ENCODE measurements around the gene INA.

DNA sequence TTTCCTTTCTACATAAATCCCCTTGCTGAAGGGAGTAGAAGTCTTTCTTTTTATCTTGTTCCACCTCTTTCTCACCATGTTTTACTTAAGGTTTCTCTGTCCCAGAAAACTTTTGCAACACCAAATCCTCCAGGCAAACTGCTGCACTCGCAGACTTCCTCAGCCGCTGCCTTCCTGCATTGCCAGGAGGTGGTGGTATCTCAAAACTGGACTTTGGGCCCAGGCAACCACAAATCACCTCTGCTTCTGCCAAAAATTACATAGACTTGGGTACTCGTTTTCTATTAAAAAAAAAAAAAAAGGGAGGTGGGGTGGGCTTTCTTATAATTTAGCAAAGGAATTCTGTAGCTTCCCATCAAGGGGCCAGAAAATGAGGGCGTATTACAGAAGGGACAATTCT lies 14.7 kb downstream of the INA start:
- TF ChIP-seq, protein P1, sequence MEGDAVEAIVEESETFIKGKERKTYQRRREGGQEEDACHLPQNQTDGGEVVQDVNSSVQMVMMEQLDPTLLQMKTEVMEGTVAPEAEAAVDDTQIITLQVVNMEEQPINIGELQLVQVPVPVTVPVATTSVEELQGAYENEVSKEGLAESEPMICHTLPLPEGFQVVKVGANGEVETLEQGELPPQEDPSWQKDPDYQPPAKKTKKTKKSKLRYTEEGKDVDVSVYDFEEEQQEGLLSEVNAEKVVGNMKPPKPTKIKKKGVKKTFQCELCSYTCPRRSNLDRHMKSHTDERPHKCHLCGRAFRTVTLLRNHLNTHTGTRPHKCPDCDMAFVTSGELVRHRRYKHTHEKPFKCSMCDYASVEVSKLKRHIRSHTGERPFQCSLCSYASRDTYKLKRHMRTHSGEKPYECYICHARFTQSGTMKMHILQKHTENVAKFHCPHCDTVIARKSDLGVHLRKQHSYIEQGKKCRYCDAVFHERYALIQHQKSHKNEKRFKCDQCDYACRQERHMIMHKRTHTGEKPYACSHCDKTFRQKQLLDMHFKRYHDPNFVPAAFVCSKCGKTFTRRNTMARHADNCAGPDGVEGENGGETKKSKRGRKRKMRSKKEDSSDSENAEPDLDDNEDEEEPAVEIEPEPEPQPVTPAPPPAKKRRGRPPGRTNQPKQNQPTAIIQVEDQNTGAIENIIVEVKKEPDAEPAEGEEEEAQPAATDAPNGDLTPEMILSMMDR (IDR thresholded peaks at IDR 0.05): no peak
- TF ChIP-seq POLR2A (IDR thresholded peaks at IDR 0.05; ENCODE audit: low read depth): no peak

All from esophagus muscularis mucosa (tissue), 3 donors.